BLaER1 (cell line): ENCODE measurements around the gene CLK2.

Source experiments
- H3K27ac ChIP-seq: shearing (Covaris generic); formaldehyde crosslinking; 2 replicates; pipeline ENCODE4 v1.8.1; 2022
- H3K27me3 ChIP-seq: shearing (Covaris generic); formaldehyde crosslinking; 2 replicates; pipeline ENCODE4 v1.8.1; 2022
- H3K36me3 ChIP-seq: shearing (Covaris generic); formaldehyde crosslinking; 2 replicates; pipeline ENCODE4 v1.8.1; 2022
- H3K4me1 ChIP-seq: shearing (Covaris generic); formaldehyde crosslinking; 2 replicates; pipeline ENCODE4 v1.8.1; 2022
- H3K4me2 ChIP-seq: shearing (Covaris generic); formaldehyde crosslinking; 2 replicates; pipeline ENCODE4 v1.8.1; 2022
- H3K4me3 ChIP-seq: shearing (Covaris generic); formaldehyde crosslinking; 2 replicates; pipeline ENCODE4 v1.8.1; 2022
- H3K9ac ChIP-seq: shearing (Covaris generic); formaldehyde crosslinking; 2 replicates; pipeline ENCODE4 v1.8.1; 2022
- H3K9me3 ChIP-seq: shearing (Covaris generic); formaldehyde crosslinking; 2 replicates; pipeline ENCODE4 v1.8.1; 2022
- H4K20me1 ChIP-seq: shearing (Covaris generic); formaldehyde crosslinking; 2 replicates; pipeline ENCODE4 v1.8.1; 2022
- Cebpa-rat ChIP-seq: shearing (Covaris generic); IDR thresholded peaks from 2 replicates; pipeline ENCODE4 v1.8.1; 2022

The CLK2 gene

DNA sequence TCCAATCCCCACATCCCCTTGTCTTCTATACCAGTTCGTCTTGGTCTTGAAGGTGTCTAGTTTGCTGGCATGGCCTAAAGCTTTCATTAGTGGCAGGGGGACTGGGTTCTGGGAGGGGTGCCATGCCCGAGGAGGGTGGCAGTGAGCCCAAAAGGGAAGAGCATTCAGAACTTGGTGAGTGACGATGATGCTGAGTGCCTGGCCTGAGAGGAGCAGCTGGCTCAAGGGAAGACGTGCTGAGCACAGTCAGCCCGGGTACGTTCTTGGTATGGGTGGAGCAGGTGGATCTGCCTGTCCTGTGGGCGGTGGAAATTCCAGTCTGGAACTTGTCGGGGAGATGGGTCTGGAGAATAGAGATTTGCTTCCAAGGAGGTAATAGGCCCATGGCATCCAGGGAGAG is 40.0 kb upstream of the CLK2 start:
- H3K36me3 ChIP-seq, result peaks cover 80% of the 10 kb centered on the region
- peaks cover 1% of the 10 kb centered on the region; the same call in 1 of the 2 replicates for H4K20me1 ChIP-seq
- no peaks in the 10 kb centered on the region for H3K27me3 ChIP-seq
- H3K4me2 ChIP-seq, result no peak overlapping the region
- H3K9ac ChIP-seq, result no peak overlapping the region
- no peak overlapping the region for H3K4me3 ChIP-seq
- H3K4me1 ChIP-seq, result peaks cover 21% of the 10 kb centered on the region
- no peak for TF ChIP-seq Cebpa-rat
- no peak overlapping the region for H3K27ac ChIP-seq
- no peaks in the 10 kb centered on the region for H3K9me3 ChIP-seq

DNA sequence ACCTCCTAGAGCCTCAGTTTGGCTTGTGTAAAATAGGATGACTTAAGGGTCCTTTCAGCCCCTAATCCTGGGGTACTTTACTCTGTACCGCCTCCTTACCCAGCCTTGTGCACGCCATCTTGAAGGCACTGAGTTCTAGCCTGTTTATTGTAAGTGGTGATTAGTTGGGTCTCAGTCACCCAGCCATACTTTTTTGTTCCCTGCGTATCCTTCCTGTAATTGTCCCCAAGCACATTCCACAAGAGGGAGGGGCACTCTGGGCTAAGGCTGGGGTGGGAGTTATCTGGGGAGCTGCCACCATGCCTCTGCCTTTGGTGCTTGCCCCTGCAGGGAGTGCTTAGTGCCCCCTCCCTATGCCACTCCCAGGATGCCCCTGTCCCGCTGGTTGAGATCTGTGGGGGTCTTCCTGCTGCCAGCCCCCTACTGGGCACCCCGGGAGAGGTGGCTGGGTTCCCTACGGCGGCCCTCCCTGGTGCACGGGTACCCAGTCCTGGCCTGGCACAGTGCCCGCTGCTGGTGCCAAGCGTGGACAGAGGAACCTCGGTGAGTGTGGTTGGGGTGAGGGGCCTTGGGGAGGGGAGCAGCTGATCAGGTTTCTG is 36.2 kb upstream of the CLK2 start:
- Histone ChIP-seq H3K4me1 (peaks cover 33% of the 10 kb centered on the region), H3K4me2 (peak overlapping the region; percentile 98), H3K9ac (peak overlapping the region; percentile 94), H3K9me3 (no peaks in the 10 kb centered on the region), H3K36me3 (peaks cover 44% of the 10 kb centered on the region), H3K27me3 (no peaks in the 10 kb centered on the region), H3K4me3 (peak overlapping the region; percentile 90), H4K20me1 (no peaks in the 10 kb centered on the region), H3K27ac (peak overlapping the region; percentile 90)
- TF ChIP-seq Cebpa-rat, result no peak

- no peak for TF ChIP-seq Cebpa-rat
- Histone ChIP-seq H3K4me1 (peaks cover 35% of the 10 kb centered on the region), H3K27ac (peak within 1 kb of the TSS; percentile 90)
Measured at GRCh38 chr1:155308493-155309422, 35.5 kb upstream of the CLK2 start, which contains the start of gene FDPS. Gene FDPS (plus strand): TSS chr1:155308866. CDS start chr1:155309790, 924 bp downstream.

DNA sequence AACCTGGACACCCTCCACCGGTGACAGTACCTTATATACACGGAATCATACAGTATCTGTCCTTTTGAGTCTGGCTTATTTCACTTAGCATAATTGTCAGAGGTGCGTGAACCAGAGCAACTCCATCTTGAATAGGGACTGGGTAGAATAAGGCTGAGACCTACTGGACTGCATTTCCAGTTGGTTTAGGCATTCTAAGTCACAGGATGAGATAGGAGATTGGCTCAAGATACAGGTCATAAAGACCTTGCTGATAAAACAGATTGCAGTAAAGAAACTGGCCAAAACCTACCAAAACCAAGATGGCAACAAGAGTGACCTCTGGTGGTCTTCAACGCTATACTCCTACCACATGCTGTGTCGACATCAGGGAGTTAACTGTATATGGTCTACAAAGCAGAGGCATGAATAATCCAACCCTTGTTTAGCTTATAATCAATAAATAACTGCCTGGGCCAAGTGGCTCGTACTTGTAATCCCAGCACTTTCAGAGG is 34.0 kb upstream of the CLK2 start:
- Histone ChIP-seq H3K4me2 (peak overlapping the region; percentile 49), H3K4me1 (peaks cover 35% of the 10 kb centered on the region), H3K9ac (no peak overlapping the region), H3K36me3 (peaks cover 21% of the 10 kb centered on the region), H4K20me1 (no peaks in the 10 kb centered on the region), H3K9me3 (no peaks in the 10 kb centered on the region), H3K4me3 (no peak overlapping the region), H3K27ac (peak overlapping the region; percentile 90), H3K27me3 (no peaks in the 10 kb centered on the region)
- TF ChIP-seq Cebpa-rat, result no peak

More at GRCh38 chr1:155308493-155309422, 35.5 kb upstream of the CLK2 start, which contains the start of gene FDPS:
- peak within 1 kb of the TSS; percentile 98 for H3K4me2 ChIP-seq
- no peaks in the 10 kb centered on the region for H3K27me3 ChIP-seq
- H3K36me3 ChIP-seq, result peaks cover 36% of the 10 kb centered on the region
- no peaks in the 10 kb centered on the region for H4K20me1 ChIP-seq
- H3K9me3 ChIP-seq, result no peaks in the 10 kb centered on the region
- H3K9ac ChIP-seq, result peak within 1 kb of the TSS; percentile 94
- H3K4me3 ChIP-seq, result peak within 1 kb of the TSS; percentile 90

DNA sequence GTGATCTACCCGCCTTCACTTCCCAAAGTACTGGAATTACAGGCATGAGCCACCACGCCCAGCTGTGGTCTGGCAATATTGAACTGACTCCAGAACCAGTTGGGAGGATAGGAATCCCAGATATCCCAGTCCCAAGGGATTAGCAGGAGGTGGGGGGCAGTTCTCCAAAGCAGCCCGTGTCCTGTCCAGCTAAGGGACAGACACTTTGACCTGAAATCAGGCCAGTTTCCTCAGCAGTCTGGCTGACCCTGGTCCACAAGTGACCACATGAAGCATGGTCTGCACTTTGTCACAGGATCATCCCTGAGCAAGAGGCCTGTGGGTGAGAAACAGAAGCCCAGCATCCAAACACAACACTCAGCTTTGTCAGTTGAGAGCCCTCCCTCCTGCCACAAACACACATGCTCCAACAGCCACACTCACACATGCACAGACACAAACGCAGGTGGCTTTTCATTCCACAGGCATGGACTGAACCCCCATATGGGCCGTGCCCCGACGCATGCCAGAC is 32.6 kb upstream of the CLK2 start:
- Histone ChIP-seq H3K4me2 (no peak overlapping the region), H3K9me3 (no peaks in the 10 kb centered on the region), H3K36me3 (peaks cover 8% of the 10 kb centered on the region), H3K4me3 (no peak overlapping the region), H4K20me1 (no peaks in the 10 kb centered on the region), H3K9ac (no peak overlapping the region), H3K27ac (no peak overlapping the region), H3K27me3 (no peaks in the 10 kb centered on the region), H3K4me1 (peaks cover 35% of the 10 kb centered on the region)
- no peak for TF ChIP-seq Cebpa-rat

- Histone ChIP-seq H4K20me1 (no peaks in the 10 kb centered on the region), H3K4me3 (no peak overlapping the region), H3K4me1 (peaks cover 22% of the 10 kb centered on the region), H3K4me2 (no peak overlapping the region), H3K27ac (no peak overlapping the region), H3K9me3 (no peaks in the 10 kb centered on the region), H3K36me3 (no peaks in the 10 kb centered on the region), H3K27me3 (no peaks in the 10 kb centered on the region), H3K9ac (no peak overlapping the region)
- no peak for TF ChIP-seq Cebpa-rat
Measured at GRCh38 chr1:155304558-155305063, 31.3 kb upstream of the CLK2 start.

DNA sequence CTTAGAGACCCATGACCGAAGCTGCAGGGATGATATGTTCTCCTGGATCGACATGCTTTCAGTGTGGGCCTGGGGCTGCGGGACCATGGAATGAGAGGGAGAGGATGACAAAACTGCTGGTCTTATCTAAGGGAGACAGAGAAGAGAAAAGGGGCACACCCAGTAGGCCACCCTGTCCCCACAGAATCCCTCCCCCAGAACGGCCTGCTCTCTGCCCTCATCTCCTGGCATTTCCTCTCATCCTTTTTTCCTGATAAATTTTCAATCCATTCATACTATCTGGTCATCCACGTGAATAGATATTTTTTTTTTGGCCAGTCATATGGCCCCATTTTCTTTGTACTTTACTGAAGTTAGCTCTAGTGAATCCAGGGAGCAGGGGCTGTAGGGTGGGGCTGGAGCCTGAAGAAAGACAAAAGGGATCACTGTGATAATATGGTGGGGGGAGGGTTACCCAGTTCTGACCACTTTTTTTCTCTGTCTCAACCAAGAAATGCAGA is 28.1 kb upstream of the CLK2 start, which contains the start of gene PKLR:
TSS of gene PKLR (minus strand) at position 97 of the 500 bp plus-strand sequence. CDS start at position 54, 43 bp downstream.
- peaks cover 14% of the 10 kb centered on the region; the same call in 1 of the 2 replicates for H3K4me1 ChIP-seq
- H3K9me3 ChIP-seq, result no peaks in the 10 kb centered on the region
- no peaks in the 10 kb centered on the region for H3K36me3 ChIP-seq
- H3K27me3 ChIP-seq, result no peaks in the 10 kb centered on the region
- TF ChIP-seq Cebpa-rat, result no peak
- H3K27ac ChIP-seq, result no peak within 1 kb of the TSS
- no peak within 1 kb of the TSS for H3K4me2 ChIP-seq
- H4K20me1 ChIP-seq, result no peaks in the 10 kb centered on the region
- no peak within 1 kb of the TSS for H3K9ac ChIP-seq
- no peak within 1 kb of the TSS for H3K4me3 ChIP-seq

DNA sequence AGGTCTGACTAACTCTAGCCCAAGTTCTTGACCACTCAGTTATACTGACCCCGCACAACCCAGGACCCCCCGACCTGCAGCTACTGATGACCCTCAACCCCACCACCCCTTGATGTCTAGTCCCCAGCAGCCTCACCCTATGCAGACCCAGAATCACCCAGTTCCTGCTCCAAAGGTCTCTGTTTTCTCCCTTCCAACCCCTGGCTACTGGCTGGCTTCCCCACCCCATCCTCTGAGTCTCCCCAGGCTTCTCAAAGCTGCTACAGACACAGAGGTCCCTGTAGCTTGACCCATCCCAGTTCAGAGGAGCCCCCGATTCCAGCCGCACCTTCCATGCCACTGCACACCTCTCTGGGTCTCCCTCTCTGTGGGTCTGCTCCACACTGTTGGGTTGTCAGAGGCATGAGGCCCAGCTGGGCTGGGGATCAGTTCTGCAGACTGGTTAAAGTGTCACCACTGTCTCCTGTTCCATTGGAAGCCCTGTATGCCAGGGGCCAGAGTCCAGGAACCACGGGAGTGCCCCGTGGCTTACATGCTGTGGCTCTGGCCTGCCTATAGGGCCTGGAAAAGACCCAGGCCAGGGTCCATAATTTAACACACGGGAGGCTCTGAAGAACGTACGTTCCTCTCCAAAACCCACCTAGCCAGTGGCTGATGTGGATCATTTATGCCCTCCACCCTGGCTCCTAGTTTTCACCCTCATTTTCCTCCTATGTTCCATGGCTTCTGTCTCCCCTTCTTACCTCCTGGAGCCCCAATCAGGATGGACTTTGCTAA is 27.4 kb upstream of the CLK2 start:
- Histone ChIP-seq H3K4me3 (no peak overlapping the region), H3K27ac (no peak overlapping the region), H3K9me3 (no peaks in the 10 kb centered on the region), H3K27me3 (peaks cover 4% of the 10 kb centered on the region), H3K4me1 (peaks cover 14% of the 10 kb centered on the region; the same call in 1 of the 2 replicates), H3K4me2 (no peak overlapping the region), H3K36me3 (no peaks in the 10 kb centered on the region), H3K9ac (no peak overlapping the region), H4K20me1 (no peaks in the 10 kb centered on the region)
- TF ChIP-seq Cebpa-rat, result no peak

- no peaks in the 10 kb centered on the region for H3K9me3 ChIP-seq
- H3K4me3 ChIP-seq, result no peak overlapping the region
- H3K27ac ChIP-seq, result no peak overlapping the region
- H3K9ac ChIP-seq, result no peak overlapping the region
- H3K27me3 ChIP-seq, result peaks cover 11% of the 10 kb centered on the region
- no peak overlapping the region for H3K4me2 ChIP-seq
- TF ChIP-seq Cebpa-rat, result no peak
- H4K20me1 ChIP-seq, result no peaks in the 10 kb centered on the region
- no peaks in the 10 kb centered on the region for H3K36me3 ChIP-seq
- H3K4me1 ChIP-seq, result peaks cover 14% of the 10 kb centered on the region; the same call in 1 of the 2 replicates
Measured at GRCh38 chr1:155300024-155300423, 26.7 kb upstream of the CLK2 start.
